PC-9 (cell line): Measurements from ENCODE around the gene EVL. TPM values are rescaled to one million over a fixed set of nuclear protein-coding genes. Genes with fewer than 3 reads are reported as not detected.

Experiments used
- BruUV-seq: library from RNA; stranded (reverse); fragments of 400-500 nt; replicated peaks from 2 replicates; lab custom pipeline; 2021; lab: Mats Ljungman, UMichigan
- CTCF ChIA-PET: fragments of 300-600 bp; sonication (Branson Sonifier 250); formaldehyde crosslinking; loops from one replicate; lab custom pipeline; 2022; ENCODE audit warnings: antibody characterized with exemption; lab: Charles Lee
- POLR2A ChIA-PET: fragments of 300-600 bp; sonication (Branson Sonifier 250); formaldehyde crosslinking; loops from one replicate; lab custom pipeline; 2022; ENCODE audit warnings: antibody characterized with exemption; ENCODE audit not compliant: unreplicated experiment; lab: Charles Lee
- DNase-seq, 2 experiments: peaks; one replicate each; pipeline versions ENCODE4 v3.0.0 to v3.0.0-alpha.2; 2015 to 2022; ENCODE audit warnings: mixed read lengths in 1 of 2
- H2AFZ ChIP-seq: fragments of 200-600 bp; sonication (generic); 2 replicates; pipeline ENCODE4 v1.8.1; 2017; ENCODE audit warnings: antibody characterized with exemption
- H3F3A ChIP-seq: fragments of 200-600 bp; sonication (generic); 2 replicates; pipeline ENCODE4 v1.8.1; 2017; ENCODE audit warnings: antibody characterized with exemption, mild to moderate bottlenecking, low read depth; ENCODE audit not compliant: insufficient read depth
- H3K27ac ChIP-seq: fragments of 200-600 bp; sonication (generic); 2 replicates; pipeline ENCODE4 v1.6.1; 2016; ENCODE audit warnings: mixed run types
- H3K27me3 ChIP-seq: fragments of 200-600 bp; sonication (generic); 2 replicates; pipeline ENCODE4 v1.6.1; 2016; ENCODE audit warnings: low read depth, mixed run types; ENCODE audit not compliant: insufficient read depth
- H3K36me3 ChIP-seq: fragments of 200-600 bp; sonication (generic); 2 replicates; pipeline ENCODE4 v1.6.1; 2016; ENCODE audit warnings: low read depth, mixed run types
- H3K4me1 ChIP-seq: fragments of 200-600 bp; sonication (generic); replicated peaks from 2 replicates; pipeline ENCODE4 v1.6.1; 2016; ENCODE audit warnings: mixed run types; ENCODE audit not compliant: insufficient read depth
- H3K4me2 ChIP-seq: fragments of 200-600 bp; sonication (generic); 2 replicates; pipeline ENCODE4 v1.6.1; 2017; ENCODE audit warnings: mixed run types
- H3K4me3 ChIP-seq: fragments of 200-600 bp; sonication (generic); 2 replicates; pipeline ENCODE4 v1.6.1; 2016; ENCODE audit warnings: mixed run types
- H3K79me2 ChIP-seq: fragments of 200-600 bp; sonication (generic); 2 replicates; pipeline ENCODE4 v1.6.1; 2017; ENCODE audit warnings: low read depth, mixed run types
- H3K9me2 ChIP-seq: fragments of 200-600 bp; sonication (generic); 2 replicates; pipeline ENCODE4 v1.8.1; 2017; ENCODE audit warnings: mild to moderate bottlenecking; ENCODE audit not compliant: insufficient read depth
- H3K9me3 ChIP-seq: fragments of 200-600 bp; sonication (generic); 2 replicates; pipeline ENCODE4 v1.8.1; 2016; ENCODE audit warnings: low read depth; ENCODE audit not compliant: insufficient read depth
- H4K20me1 ChIP-seq: fragments of 200-600 bp; sonication (generic); 2 replicates; pipeline ENCODE4 v1.8.1; 2017; ENCODE audit not compliant: insufficient read depth
- EZH2 ChIP-seq: fragments of 200-600 bp; sonication (generic); IDR thresholded peaks from 2 replicates; pipeline ENCODE4 v1.8.0; 2017; ENCODE audit warnings: antibody characterized with exemption, low read depth
- intact Hi-C: fragments of 100-400 bp; cut with micrococcal nuclease; formaldehyde crosslinking; loops from one replicate; pipeline ENCODE4 v1.10.0; 2022; ENCODE audit not compliant: unreplicated experiment
- total RNA-seq: library from RNA; stranded (reverse); gene quantifications from 2 replicates; pipeline ENCODE4 v1.2.3, GENCODE V29; 2021
- TF ChIP-seq, protein P1 (sequence below): fragments of 200-600 bp; sonication (generic); conservative IDR thresholded peaks from 2 replicates; pipeline ENCODE4 v1.6.1; 2017; ENCODE audit warnings: mixed run types, antibody characterized with exemption, mild to moderate bottlenecking, moderate library complexity

Gene EVL
- total RNA-seq, 1 experiment from 2014 or later: 5.9 TPM

DNA sequence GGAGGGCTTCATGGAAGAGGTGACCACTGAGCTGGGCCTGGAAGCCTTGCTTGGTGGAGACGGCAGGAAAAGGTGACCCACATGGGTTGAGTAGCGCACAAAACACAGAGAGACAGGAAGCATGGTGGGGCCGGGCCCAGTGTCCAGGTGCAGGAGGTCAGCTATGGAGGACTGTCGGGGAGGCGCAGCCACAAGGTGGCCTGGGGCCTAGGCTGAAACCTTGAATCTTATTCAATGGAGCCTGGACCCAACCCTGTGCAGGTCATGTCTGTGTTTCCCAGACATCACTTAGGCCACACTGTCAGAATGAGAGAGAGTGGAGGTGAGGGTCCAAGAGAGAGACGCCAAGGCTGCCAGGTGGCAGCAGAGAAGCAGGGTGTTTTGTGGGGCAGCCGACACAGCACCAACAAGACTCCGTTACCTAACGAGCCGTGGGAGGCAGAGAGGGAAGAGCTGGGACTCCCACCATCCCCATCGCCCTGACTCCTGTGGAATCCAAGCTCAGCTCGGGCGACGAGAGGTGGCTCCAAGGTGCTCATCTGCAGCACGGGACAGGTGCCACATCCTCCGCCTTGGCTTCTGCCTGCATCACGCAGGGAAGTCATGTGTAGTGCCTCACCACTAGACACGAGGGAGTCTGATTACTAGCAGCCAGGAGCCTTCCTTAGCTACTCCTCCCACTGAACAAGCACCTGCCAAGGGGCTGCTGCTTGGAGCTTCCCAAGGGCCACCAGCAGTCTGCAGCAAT is 55.5 kb downstream of the EVL start:
- no peak for TF ChIP-seq EZH2
- TF ChIP-seq, protein P1, sequence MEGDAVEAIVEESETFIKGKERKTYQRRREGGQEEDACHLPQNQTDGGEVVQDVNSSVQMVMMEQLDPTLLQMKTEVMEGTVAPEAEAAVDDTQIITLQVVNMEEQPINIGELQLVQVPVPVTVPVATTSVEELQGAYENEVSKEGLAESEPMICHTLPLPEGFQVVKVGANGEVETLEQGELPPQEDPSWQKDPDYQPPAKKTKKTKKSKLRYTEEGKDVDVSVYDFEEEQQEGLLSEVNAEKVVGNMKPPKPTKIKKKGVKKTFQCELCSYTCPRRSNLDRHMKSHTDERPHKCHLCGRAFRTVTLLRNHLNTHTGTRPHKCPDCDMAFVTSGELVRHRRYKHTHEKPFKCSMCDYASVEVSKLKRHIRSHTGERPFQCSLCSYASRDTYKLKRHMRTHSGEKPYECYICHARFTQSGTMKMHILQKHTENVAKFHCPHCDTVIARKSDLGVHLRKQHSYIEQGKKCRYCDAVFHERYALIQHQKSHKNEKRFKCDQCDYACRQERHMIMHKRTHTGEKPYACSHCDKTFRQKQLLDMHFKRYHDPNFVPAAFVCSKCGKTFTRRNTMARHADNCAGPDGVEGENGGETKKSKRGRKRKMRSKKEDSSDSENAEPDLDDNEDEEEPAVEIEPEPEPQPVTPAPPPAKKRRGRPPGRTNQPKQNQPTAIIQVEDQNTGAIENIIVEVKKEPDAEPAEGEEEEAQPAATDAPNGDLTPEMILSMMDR: no peak
- H3K4me2 ChIP-seq: no peak overlapping the region
- POLR2A ChIA-PET: no interaction called here

GRCh38 chr14:100121643-100122480 is 56.6 kb downstream of the EVL start:
- H3K79me2 ChIP-seq: no peaks in the 10 kb centered on the region

More for the DNA sequence above, 55.5 kb downstream of the EVL start:
- Histone ChIP-seq H2AFZ (no peak overlapping the region), H3K9me2 (no peaks in the 10 kb centered on the region), H3K4me1 (no peaks in the 10 kb centered on the region), H3K27ac (no peak overlapping the region), H3F3A (no peaks in the 10 kb centered on the region), H3K4me3 (no peak overlapping the region), H4K20me1 (no peaks in the 10 kb centered on the region), H3K9me3 (no peaks in the 10 kb centered on the region), H3K27me3 (no peaks in the 10 kb centered on the region), H3K79me2 (no peaks in the 10 kb centered on the region), H3K36me3 (no peaks in the 10 kb centered on the region)
- intact Hi-C loops: no loop called here
- CTCF ChIA-PET: interaction anchor here (0.6 kb wide), 1 partner anchor 221 kb away, joined by 3 read pairs; no protein-coding TSS in a partner anchor
- BruUV-seq: no TSS peak
- no peak for DNase-seq

More at GRCh38 chr14:100121643-100122480, 56.6 kb downstream of the EVL start:
- Histone ChIP-seq H2AFZ (no peak overlapping the region), H3K4me2 (no peak overlapping the region), H3K9me3 (no peaks in the 10 kb centered on the region), H4K20me1 (no peaks in the 10 kb centered on the region), H3K36me3 (no peaks in the 10 kb centered on the region), H3F3A (no peaks in the 10 kb centered on the region), H3K27ac (no peak overlapping the region), H3K27me3 (no peaks in the 10 kb centered on the region), H3K4me3 (no peak overlapping the region), H3K9me2 (no peaks in the 10 kb centered on the region), H3K4me1 (no peaks in the 10 kb centered on the region)
- intact Hi-C loops: no loop called here
- no peak for TF ChIP-seq EZH2
- TF ChIP-seq, protein P1: no peak
- DNase-seq: no peak
- ChIA-PET CTCF (no interaction called here), POLR2A (no interaction called here)
- BruUV-seq: no TSS peak
